Dermis lymphatic vessel endothelial cell (primary cell): ENCODE measurements around the gene TMX4. TPM values are rescaled to one million over a fixed set of nuclear protein-coding genes. Genes with fewer than 3 reads are reported as not detected.

Experiments used
- total RNA-seq: library from RNA; depleted of rRNA; stranded (reverse); fragments of >200 nt; gene quantifications from 2 replicates; pipeline ENCODE4 v1.2.1, GENCODE V29; 2014

Gene TMX4, protein sequence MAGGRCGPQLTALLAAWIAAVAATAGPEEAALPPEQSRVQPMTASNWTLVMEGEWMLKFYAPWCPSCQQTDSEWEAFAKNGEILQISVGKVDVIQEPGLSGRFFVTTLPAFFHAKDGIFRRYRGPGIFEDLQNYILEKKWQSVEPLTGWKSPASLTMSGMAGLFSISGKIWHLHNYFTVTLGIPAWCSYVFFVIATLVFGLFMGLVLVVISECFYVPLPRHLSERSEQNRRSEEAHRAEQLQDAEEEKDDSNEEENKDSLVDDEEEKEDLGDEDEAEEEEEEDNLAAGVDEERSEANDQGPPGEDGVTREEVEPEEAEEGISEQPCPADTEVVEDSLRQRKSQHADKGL
- 23.7 and 24.2 TPM in 2 replicates for total RNA-seq

DNA sequence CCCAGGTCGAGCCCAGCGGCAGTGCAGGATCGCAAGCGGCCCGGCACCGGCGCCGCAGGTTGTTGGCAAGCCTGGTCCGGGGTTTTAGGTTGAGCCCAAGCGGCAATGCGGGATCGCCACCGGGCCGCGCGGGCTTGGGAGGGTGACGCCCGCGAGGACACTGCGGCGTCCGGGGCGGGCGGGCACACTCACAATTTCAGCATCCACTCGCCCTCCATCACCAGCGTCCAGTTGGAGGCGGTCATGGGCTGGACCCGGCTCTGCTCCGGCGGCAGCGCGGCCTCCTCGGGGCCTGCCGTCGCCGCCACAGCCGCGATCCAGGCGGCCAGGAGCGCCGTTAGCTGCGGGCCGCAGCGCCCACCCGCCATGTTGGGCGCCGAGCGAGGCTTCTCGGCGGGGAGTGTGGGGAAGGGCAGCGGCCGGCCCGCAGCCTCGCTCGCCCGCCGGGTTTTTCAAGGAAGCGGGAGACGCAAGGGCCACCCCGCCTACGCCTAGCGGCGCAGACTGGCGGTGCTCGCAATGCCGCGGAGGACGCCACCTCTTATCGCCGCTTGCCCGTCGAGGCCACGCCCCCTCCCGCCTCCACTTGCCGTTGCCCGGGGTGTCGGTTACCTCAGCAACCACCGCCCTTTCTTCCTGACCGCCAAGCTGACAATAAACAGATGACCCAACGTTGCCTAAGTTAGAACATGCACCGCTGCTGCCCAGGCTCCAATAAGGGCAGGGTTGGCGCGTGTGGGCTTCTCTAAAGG lies at the start of gene TMX4:
TMX4 (minus strand) TSS at position 516 of the 752 bp plus-strand sequence; CDS start at position 368, 148 bp downstream.

DNA sequence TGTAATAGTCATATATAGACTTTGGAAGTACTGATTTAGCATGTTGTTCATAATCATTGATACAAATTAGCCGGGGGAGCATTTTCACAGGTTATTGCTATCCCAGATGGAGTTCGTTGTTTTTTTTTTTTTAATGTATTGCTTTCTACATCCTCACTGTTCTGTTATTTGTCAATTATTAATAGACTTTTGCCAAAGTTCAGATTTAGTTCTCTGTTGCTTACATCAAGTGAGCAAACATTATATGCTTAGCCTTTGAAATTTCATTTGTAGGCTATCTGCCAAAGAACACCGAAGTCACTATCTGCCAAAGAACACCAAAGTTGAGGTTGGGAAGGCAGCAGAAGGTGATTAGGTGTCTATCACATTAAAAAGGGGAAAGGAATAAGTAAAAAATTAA lies 79.2 kb downstream of the TMX4 start, which contains the start of gene HAO1:
HAO1 (minus strand) TSS at position 118 of the 400 bp plus-strand sequence; CDS start at position 82, 36 bp downstream.

Other genes with a start within 250 kb of the TMX4 start
- gene HAO1, start 79.3 kb downstream of the TMX4 start, total RNA-seq = not detected in 2 replicates
- gene PLCB1, start 112.5 kb upstream of the TMX4 start, total RNA-seq = 16.6 and 20.0 TPM in 2 replicates